IMR-90 (cell line): ENCODE data around the gene NKX2-8. TPM values are rescaled to one million over a fixed set of nuclear protein-coding genes. Genes with fewer than 3 reads are reported as not detected.

ENCODE experiments used
- ATAC-seq: fragments of 200-7000 bp; cut with Tn5 transposase; 2 replicates; pipeline ENCODE4 v1.9.1; 2020; ENCODE audit warnings: low read depth, mild to moderate bottlenecking, moderate library complexity
- BruUV-seq: library from RNA; stranded (reverse); fragments of 400-500 nt; replicated peaks from 2 replicates; lab custom pipeline; 2021; lab: Mats Ljungman, UMichigan
- CTCF ChIA-PET: fragments of 300-600 bp; formaldehyde crosslinking; extraction: SDS; loops from one replicate; lab custom pipeline; 2021; ENCODE audit warnings: antibody characterized with exemption; lab: Yijun Ruan, JAX
- POLR2A ChIA-PET: fragments of 300-600 bp; sonication (Branson Sonifier 250); formaldehyde crosslinking; loops from one replicate; lab custom pipeline; 2022; ENCODE audit warnings: antibody characterized with exemption; ENCODE audit not compliant: unreplicated experiment; lab: Charles Lee
- DNase-seq: peaks from one replicate; pipeline ENCODE4 v3.0.0; 2013
- H2AFZ ChIP-seq: replicated peaks from 2 replicates; pipeline ENCODE3; 2013; ENCODE audit warnings: low read length, mild to moderate bottlenecking; ENCODE audit not compliant: poor library complexity
- H2AK5ac ChIP-seq: 2 replicates; pipeline ENCODE4 v1.6.1; 2013; ENCODE audit warnings: low read depth, low read length, inconsistent platforms
- H2AK9ac ChIP-seq: replicated peaks from 2 replicates; pipeline ENCODE3; 2013; ENCODE audit warnings: mild to moderate bottlenecking, low read depth, low read length, moderate library complexity; ENCODE audit not compliant: poor library complexity
- H2BK120ac ChIP-seq: 2 replicates; pipeline ENCODE4 v1.6.1; 2013; ENCODE audit warnings: low read depth, low read length, inconsistent platforms
- H2BK15ac ChIP-seq: 3 replicates; pipeline ENCODE4 v1.6.1; 2013; ENCODE audit warnings: low read depth, low read length, inconsistent platforms
- H2BK20ac ChIP-seq: 2 replicates; pipeline ENCODE4 v1.6.1; 2013; ENCODE audit warnings: low read depth, mild to moderate bottlenecking, inconsistent platforms, low read length, moderate library complexity
- H2BK5ac ChIP-seq: 2 replicates; pipeline ENCODE4 v1.6.1; 2013; ENCODE audit warnings: mild to moderate bottlenecking, low read depth, low read length, inconsistent platforms; ENCODE audit not compliant: poor library complexity, severe bottlenecking
- H3K14ac ChIP-seq: replicated peaks from 2 replicates; pipeline ENCODE4 v1.6.1; 2013; ENCODE audit warnings: low read depth, low read length, inconsistent platforms
- H3K18ac ChIP-seq: 2 replicates; pipeline ENCODE4 v1.6.1; 2013; ENCODE audit warnings: low read depth, low read length, control low read depth
- H3K23ac ChIP-seq: 2 replicates; pipeline ENCODE4 v1.6.1; 2013; ENCODE audit warnings: low read depth, low read length, inconsistent platforms
- H3K27ac ChIP-seq: 2 replicates; pipeline ENCODE4 v1.5.1; 2013; ENCODE audit warnings: mild to moderate bottlenecking, control low read depth, low read length; ENCODE audit not compliant: insufficient read depth
- H3K27me3 ChIP-seq: 2 replicates; pipeline ENCODE4 v1.6.1; 2013; ENCODE audit warnings: low read length; ENCODE audit not compliant: control insufficient read depth, insufficient read depth
- H3K36me3 ChIP-seq: 2 replicates; pipeline ENCODE4 v1.6.1; 2013; ENCODE audit warnings: low read length, mixed read lengths; ENCODE audit not compliant: control insufficient read depth, insufficient read depth
- H3K4ac ChIP-seq: 2 replicates; pipeline ENCODE4 v1.6.1; 2013; ENCODE audit warnings: low read depth, low read length, inconsistent platforms
- H3K4me1 ChIP-seq: 2 replicates; pipeline ENCODE4 v1.6.1; 2013; ENCODE audit warnings: low read length, mixed read lengths; ENCODE audit not compliant: control insufficient read depth, insufficient read depth
- H3K4me2 ChIP-seq: 2 replicates; pipeline ENCODE4 v1.6.1; 2013; ENCODE audit warnings: low read depth, mild to moderate bottlenecking, control low read depth, low read length, moderate library complexity
- H3K4me3 ChIP-seq: 2 replicates; pipeline ENCODE4 v1.5.1; 2013; ENCODE audit warnings: low read depth, mild to moderate bottlenecking, control low read depth, low read length, moderate library complexity; ENCODE audit not compliant: insufficient read depth
- H3K56ac ChIP-seq: 2 replicates; pipeline ENCODE4 v1.6.1; 2013; ENCODE audit warnings: low read length, inconsistent platforms; ENCODE audit not compliant: insufficient read depth; ENCODE audit errors: extremely low read depth
- H3K79me1 ChIP-seq, 2 experiments: 2 replicates each; pipeline ENCODE4 v1.6.1; 2013; ENCODE audit warnings: low read length in 2 of 2, inconsistent platforms in 1 of 2, low read depth in 1 of 2
- H3K9ac ChIP-seq: 2 replicates; pipeline ENCODE4 v1.6.1; 2013; ENCODE audit warnings: low read depth, low read length, control low read depth
- H3K9me1 ChIP-seq: 2 replicates; pipeline ENCODE4 v1.6.1; 2013; ENCODE audit warnings: low read length, inconsistent platforms; ENCODE audit not compliant: insufficient read depth
- H3K9me3 ChIP-seq: 2 replicates; pipeline ENCODE4 v1.6.1; 2013; ENCODE audit warnings: low read length; ENCODE audit not compliant: control insufficient read depth, insufficient read depth
- H4K20me1 ChIP-seq: 2 replicates; pipeline ENCODE4 v1.6.1; 2013; ENCODE audit warnings: low read length, inconsistent platforms; ENCODE audit not compliant: insufficient read depth
- H4K5ac ChIP-seq: 2 replicates; pipeline ENCODE4 v1.6.1; 2013; ENCODE audit warnings: mild to moderate bottlenecking, low read depth, low read length, control low read depth
- H4K8ac ChIP-seq, 2 experiments: 2 replicates each; pipeline ENCODE4 v1.6.1; 2013; ENCODE audit warnings: low read depth in 2 of 2, low read length in 2 of 2, control low read depth in 1 of 2, inconsistent platforms in 1 of 2
- H4K91ac ChIP-seq: 2 replicates; pipeline ENCODE4 v1.6.1; 2013; ENCODE audit warnings: low read depth, low read length, inconsistent platforms; ENCODE audit not compliant: insufficient read depth
- BHLHE40 ChIP-seq: fragments of 150-350 bp; IDR thresholded peaks from 2 replicates; pipeline ENCODE4 v1.6.1; 2016; ENCODE audit warnings: mild to moderate bottlenecking, low read depth, low read length
- CHD1 ChIP-seq: IDR thresholded peaks from 2 replicates; pipeline ENCODE4 v1.6.1; 2012; ENCODE audit warnings: low read depth, low read length, improper control_type of control experiment
- MAZ ChIP-seq: IDR thresholded peaks from 2 replicates; pipeline ENCODE4 v1.6.1; 2012; ENCODE audit warnings: low read depth, mild to moderate bottlenecking, low read length, improper control_type of control experiment, moderate library complexity, borderline replicate concordance
- MXI1 ChIP-seq: IDR thresholded peaks from 2 replicates; pipeline ENCODE4 v1.6.1; 2012; ENCODE audit warnings: low read depth, mild to moderate bottlenecking, low read length, moderate library complexity, borderline replicate concordance
- NFE2L2 ChIP-seq: fragments of 150-350 bp; IDR thresholded peaks from 2 replicates; pipeline ENCODE4 v1.6.1; 2016; ENCODE audit warnings: low read depth, mild to moderate bottlenecking, low read length
- RAD21 ChIP-seq: IDR thresholded peaks from 2 replicates; pipeline ENCODE4 v1.6.1; 2012; ENCODE audit warnings: low read length, improper control_type of control experiment
- RFX5 ChIP-seq: IDR thresholded peaks from 2 replicates; pipeline ENCODE4 v1.8.0; 2012; ENCODE audit warnings: low read depth, mild to moderate bottlenecking, low read length, moderate library complexity
- SMC3 ChIP-seq: fragments of 150-350 bp; IDR thresholded peaks from 2 replicates; pipeline ENCODE4 v1.6.1; 2016; ENCODE audit warnings: low read depth, mild to moderate bottlenecking, antibody characterized with exemption, low read length, moderate library complexity
- WGBS, 2 experiments: methylation state at CpG; one replicate each; pipeline versions ENCODE4 v1.1.5 to v1.1.7; 2013; ENCODE audit warnings: missing lambda C conversion rate in 2 of 2; ENCODE audit not compliant: insufficient read length in 1 of 2; ENCODE audit errors: extremely low coverage in 2 of 2; 5-methylcytosine and 5-hydroxymethylcytosine counted together
- dilution Hi-C: fragments of 300-500 bp; cut with HindIII; formaldehyde crosslinking; loops from one replicate; pipeline ENCODE4 v1.14.3; 2018; ENCODE audit warnings: low sequenced_read_pairs; ENCODE audit not compliant: unreplicated experiment
- in situ Hi-C: fragments of 300-500 bp; cut with MboI; formaldehyde crosslinking; loops from 3 replicates; pipeline ENCODE4 v1.14.3; 2019; ENCODE audit warnings: low sequenced_read_pairs, inconsistent platforms, mixed read lengths
- intact Hi-C: fragments of 100-400 bp; cut with micrococcal nuclease; formaldehyde crosslinking; loops from 2 replicates; pipeline ENCODE4 v1.10.0; 2022
- polyA plus RNA-seq, 3 experiments: library from polyadenylated mRNA; depleted of rRNA; stranded (reverse); fragments of >200 nt; gene quantifications; 2 replicates each; pipeline ENCODE4 v1.2.3, GENCODE V29; 2012; ENCODE audit warnings: low replicate concordance in 1 of 3
- total RNA-seq: library from RNA; depleted of rRNA; stranded (reverse); fragments of >200 nt; gene quantifications from 2 replicates; pipeline ENCODE4 v1.2.3, GENCODE V29; 2012
- TF ChIP-seq, protein P1 (sequence below): fragments of 150-350 bp; IDR thresholded peaks from 2 replicates; pipeline ENCODE4 v1.6.1; 2017; ENCODE audit warnings: mild to moderate bottlenecking, antibody characterized with exemption, low read length, low read depth
- TF ChIP-seq, protein P2 (sequence below): fragments of 150-350 bp; IDR thresholded peaks from 2 replicates; pipeline ENCODE4 v1.6.1; 2016; ENCODE audit warnings: low read depth, mild to moderate bottlenecking, low read length, moderate library complexity, borderline replicate concordance

Gene NKX2-8
- total and polyA plus RNA-seq, 2 of the 4 experiments (the other 2 are of a cell fraction) = not detected

DNA sequence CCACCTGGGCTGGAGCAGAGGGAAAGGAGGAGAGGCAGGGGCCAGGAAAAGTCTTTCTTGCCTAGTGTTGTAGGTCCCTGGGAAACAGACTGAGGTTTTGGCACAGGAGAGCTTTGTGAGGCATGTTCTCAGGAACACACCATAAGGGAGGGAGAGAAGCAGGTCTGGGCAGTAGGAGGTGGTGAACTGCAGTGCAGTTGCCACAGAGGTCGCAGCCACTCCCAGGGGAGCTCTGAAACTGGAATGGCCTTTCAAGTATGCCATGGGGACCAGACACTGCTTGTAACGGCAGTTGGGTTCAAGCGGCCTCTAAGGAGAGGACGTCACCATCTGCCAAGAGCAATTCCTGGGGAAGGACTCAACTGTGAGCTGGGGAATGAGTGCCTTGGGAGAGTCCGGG, 35.4 kb upstream of the NKX2-8 start:
- H3K4me1 ChIP-seq = no peaks in the 10 kb centered on the region
- no peak overlapping the region for H4K91ac ChIP-seq
- CTCF ChIA-PET = no interaction called here
- H2BK120ac ChIP-seq = no peak overlapping the region
- no peak for TF ChIP-seq BHLHE40
- TF ChIP-seq MXI1 = no peak
- TF ChIP-seq, protein P1, sequence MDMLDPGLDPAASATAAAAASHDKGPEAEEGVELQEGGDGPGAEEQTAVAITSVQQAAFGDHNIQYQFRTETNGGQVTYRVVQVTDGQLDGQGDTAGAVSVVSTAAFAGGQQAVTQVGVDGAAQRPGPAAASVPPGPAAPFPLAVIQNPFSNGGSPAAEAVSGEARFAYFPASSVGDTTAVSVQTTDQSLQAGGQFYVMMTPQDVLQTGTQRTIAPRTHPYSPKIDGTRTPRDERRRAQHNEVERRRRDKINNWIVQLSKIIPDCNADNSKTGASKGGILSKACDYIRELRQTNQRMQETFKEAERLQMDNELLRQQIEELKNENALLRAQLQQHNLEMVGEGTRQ = no peak
- no peak for TF ChIP-seq RFX5
- TF ChIP-seq NFE2L2 = no peak
- TF ChIP-seq, protein P2, sequence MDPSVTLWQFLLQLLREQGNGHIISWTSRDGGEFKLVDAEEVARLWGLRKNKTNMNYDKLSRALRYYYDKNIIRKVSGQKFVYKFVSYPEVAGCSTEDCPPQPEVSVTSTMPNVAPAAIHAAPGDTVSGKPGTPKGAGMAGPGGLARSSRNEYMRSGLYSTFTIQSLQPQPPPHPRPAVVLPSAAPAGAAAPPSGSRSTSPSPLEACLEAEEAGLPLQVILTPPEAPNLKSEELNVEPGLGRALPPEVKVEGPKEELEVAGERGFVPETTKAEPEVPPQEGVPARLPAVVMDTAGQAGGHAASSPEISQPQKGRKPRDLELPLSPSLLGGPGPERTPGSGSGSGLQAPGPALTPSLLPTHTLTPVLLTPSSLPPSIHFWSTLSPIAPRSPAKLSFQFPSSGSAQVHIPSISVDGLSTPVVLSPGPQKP = no peak
- no peak for TF ChIP-seq CHD1
- TF ChIP-seq RAD21 = no peak
- no peak for TF ChIP-seq MAZ
- no peak for TF ChIP-seq SMC3
- H4K20me1 ChIP-seq = no peaks in the 10 kb centered on the region
- H3K23ac ChIP-seq = no peak overlapping the region
- H2AK5ac ChIP-seq = no peak overlapping the region
- no peak overlapping the region for H2BK20ac ChIP-seq
- H2BK5ac ChIP-seq = no peak overlapping the region
- no peak overlapping the region for H2AK9ac ChIP-seq
- DNase-seq (no peak), ATAC-seq (no peak)
- intact Hi-C loops (no loop called here), in situ Hi-C loops (no loop called here), dilution Hi-C loops (no loop called here)
- H3K18ac ChIP-seq = no peak overlapping the region
- H3K56ac ChIP-seq = no peak overlapping the region
- H3K27ac ChIP-seq = no peak overlapping the region
- POLR2A ChIA-PET = no interaction called here
- H3K4me3 ChIP-seq = no peak overlapping the region
- 17% methylated on average over 1 of the region's 5 CpGs; no CpG with 5 or more reads in 1 of the 2 experiments for WGBS, 2 experiments
- no peak overlapping the region for H2AFZ ChIP-seq
- H3K4me2 ChIP-seq = no peak overlapping the region
- H4K8ac ChIP-seq = no peak overlapping the region
- H3K14ac ChIP-seq = no peak overlapping the region
- no peaks in the 10 kb centered on the region for H3K9me1 ChIP-seq
- no peaks in the 10 kb centered on the region for H3K79me1 ChIP-seq
- no peaks in the 10 kb centered on the region for H3K27me3 ChIP-seq
- H3K36me3 ChIP-seq = no peaks in the 10 kb centered on the region
- H3K9ac ChIP-seq = no peak overlapping the region
- H4K5ac ChIP-seq = no peak overlapping the region
- no peak overlapping the region for H3K4ac ChIP-seq
- no TSS peak for BruUV-seq
- no peak overlapping the region for H2BK15ac ChIP-seq
- H3K9me3 ChIP-seq = no peaks in the 10 kb centered on the region
